ENCODE data around the gene TMEM116.

Gene TMEM116

GRCh38 chr12:112031472-112031871 lies 18.5 kb upstream of the TMEM116 start:
- TF ChIP-seq CTCF (IDR thresholded peaks at IDR 0.05; ENCODE audit: borderline replicate concordance, control extremely low read depth, extremely low read depth, insufficient read depth, missing control alignments) = no peak
- no peak for DNase-seq (ENCODE audit: low spot score)
- in situ Hi-C loops (cut with MboI; ENCODE audit: low sequenced_read_pairs, unreplicated experiment) = no loop called here

- in situ Hi-C loops (cut with MboI; ENCODE audit: low sequenced_read_pairs, unreplicated experiment) = no loop called here
- no peak for DNase-seq (ENCODE audit: low spot score)
- no peak for TF ChIP-seq CTCF (IDR thresholded peaks at IDR 0.05; ENCODE audit: borderline replicate concordance, control extremely low read depth, extremely low read depth, insufficient read depth, missing control alignments)
Measured at GRCh38 chr12:112029301-112029700, 16.3 kb upstream of the TMEM116 start.

- TF ChIP-seq CTCF (IDR thresholded peaks at IDR 0.05; ENCODE audit: borderline replicate concordance, control extremely low read depth, extremely low read depth, insufficient read depth, missing control alignments) = no peak
- no peak for DNase-seq (ENCODE audit: low spot score)
- in situ Hi-C loops (cut with MboI; ENCODE audit: low sequenced_read_pairs, unreplicated experiment) = no loop called here
Measured at GRCh38 chr12:112025808-112026375, 12.9 kb upstream of the TMEM116 start.

- no peak for TF ChIP-seq CTCF (IDR thresholded peaks at IDR 0.05; ENCODE audit: borderline replicate concordance, control extremely low read depth, extremely low read depth, insufficient read depth, missing control alignments)
- no peak for DNase-seq (ENCODE audit: low spot score)
- in situ Hi-C loops (cut with MboI; ENCODE audit: low sequenced_read_pairs, unreplicated experiment) = no loop called here
Measured at GRCh38 chr12:112023759-112024396, 10.9 kb upstream of the TMEM116 start.

- DNase-seq (ENCODE audit: low spot score) = no peak
- no peak for TF ChIP-seq CTCF (IDR thresholded peaks at IDR 0.05; ENCODE audit: borderline replicate concordance, control extremely low read depth, extremely low read depth, insufficient read depth, missing control alignments)
- in situ Hi-C loops (cut with MboI; ENCODE audit: low sequenced_read_pairs, unreplicated experiment) = no loop called here
Measured at GRCh38 chr12:112022241-112023016, 9.5 kb upstream of the TMEM116 start.

GRCh38 chr12:112020947-112021457 lies 8.0 kb upstream of the TMEM116 start:
- no peak for DNase-seq (ENCODE audit: low spot score)
- in situ Hi-C loops (cut with MboI; ENCODE audit: low sequenced_read_pairs, unreplicated experiment) = no loop called here
- no peak for TF ChIP-seq CTCF (IDR thresholded peaks at IDR 0.05; ENCODE audit: borderline replicate concordance, control extremely low read depth, extremely low read depth, insufficient read depth, missing control alignments)
